Gastrocnemius medialis (tissue), 4 donors: ENCODE results near the gene TMEM187.

ENCODE experiments used
- CTCF ChIP-seq, 5 experiments: fragments of 450-650 bp in 3 of 5; fragments of 200-600 bp in 2 of 5; sonication (generic) in 2 of 5; IDR thresholded peaks in 4 of 5; conservative IDR thresholded peaks in 1 of 5; 1 replicate in 4 of 5; 2 replicates in 1 of 5; pipeline ENCODE4 v1.5.1; 2016 to 2019; ENCODE audit warnings: antibody characterized with exemption in 5 of 5, mild to moderate bottlenecking in 3 of 5, moderate library complexity in 3 of 5
- POLR2A ChIP-seq, 2 donors: fragments of 450-650 bp; IDR thresholded peaks; one replicate each; pipeline ENCODE4 v1.6.1; 2017; ENCODE audit warnings: antibody characterized with exemption in 2 of 2, mild to moderate bottlenecking in 2 of 2, moderate library complexity in 2 of 2

DNA sequence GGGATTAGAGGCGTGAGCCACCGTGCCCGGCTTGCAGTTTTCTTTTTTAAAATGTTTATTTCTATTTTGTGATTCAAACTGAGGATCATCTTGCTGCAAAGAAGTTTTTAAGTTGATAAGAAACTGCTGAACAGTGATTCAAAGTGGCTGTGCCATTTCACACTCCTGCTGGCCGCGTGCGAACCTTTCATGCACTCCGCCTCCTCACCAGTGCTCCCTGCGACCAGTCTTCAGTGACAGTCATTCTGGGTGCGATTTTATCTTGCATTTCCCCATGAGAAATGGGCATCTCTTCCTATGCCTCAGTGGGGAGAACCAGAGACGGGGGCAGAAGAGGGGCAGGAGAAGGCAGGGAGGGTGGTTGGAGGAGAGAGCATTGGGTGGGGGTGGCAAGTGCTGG is 21.4 kb downstream of the TMEM187 start:
- no peak for TF ChIP-seq CTCF (IDR thresholded peaks at IDR 0.05 in 4 of 5, conservative IDR thresholded peaks at IDR 0.05 in 1 of 5)
- TF ChIP-seq POLR2A (IDR thresholded peaks at IDR 0.05), result no peak
